HCT116 (cell line): ENCODE results near the gene SNX9. TPM values are rescaled to one million over a fixed set of nuclear protein-coding genes. Genes with fewer than 3 reads are reported as not detected.

Experiments used
- ATAC-seq: fragments of 200-7000 bp; cut with Tn5 transposase; 2 replicates; pipeline ENCODE4 v1.9.1; 2020; ENCODE audit warnings: mild to moderate bottlenecking, moderate library complexity
- BruUV-seq: library from RNA; stranded (reverse); fragments of 400-500 nt; replicated peaks from 2 replicates; lab custom pipeline; 2021; lab: Mats Ljungman, UMichigan
- CTCF ChIA-PET: fragments of 300-600 bp; sonication (Branson Sonifier 250); formaldehyde crosslinking; loops from one replicate; lab custom pipeline; 2021; ENCODE audit warnings: antibody characterized with exemption; lab: Charles Lee
- POLR2A ChIA-PET: fragments of 300-600, 350-600 bp; sonication (Branson Sonifier 250); formaldehyde crosslinking; loops from one replicate; lab custom pipeline; 2021; ENCODE audit warnings: antibody characterized with exemption; lab: Charles Lee
- RAD21 ChIA-PET, 2 experiments: fragments of 300-600 bp; sonication (Branson Sonifier 250); formaldehyde crosslinking; loops; one replicate each; lab custom pipeline; 2023; ENCODE audit warnings: low total read pairs in 2 of 2; ENCODE audit not compliant: uncharacterized antibody in 2 of 2, unreplicated experiment in 2 of 2, low non-redundant PET in 1 of 2; lab: Charles Lee
- DNase-seq: peaks from one replicate; pipeline ENCODE4 v3.0.0-alpha.2; 2010; ENCODE audit warnings: low read depth, low spot score
- H2AFZ ChIP-seq: fragments of 200-600 bp; shearing (Covaris generic), sonication (generic); 2 replicates; pipeline ENCODE4 v1.6.1; 2017; ENCODE audit warnings: low read depth, mixed run types, mixed read lengths, antibody characterized with exemption, low read length; ENCODE audit not compliant: poor library complexity, severe bottlenecking
- H3K27ac ChIP-seq: 2 replicates; pipeline ENCODE4 v1.5.1; 2012; ENCODE audit warnings: low read depth, low read length
- H3K27me3 ChIP-seq: fragments of 200-600 bp; sonication (generic); 2 replicates; pipeline ENCODE4 v1.6.1; 2016; ENCODE audit warnings: mixed run types, low read length, mixed read lengths; ENCODE audit not compliant: insufficient read depth
- H3K36me3 ChIP-seq, 2 experiments: fragments of 200-500 bp in 1 of 2; fragments of 200-600 bp in 1 of 2; sonication (Bioruptor generic) in 1 of 2; sonication (generic) in 1 of 2; 2 replicates each; pipeline versions ENCODE4 v1.5.1 to v1.6.1; 2014 to 2016; ENCODE audit warnings: low read length in 2 of 2, inconsistent platforms in 1 of 2, mixed read lengths in 1 of 2, mixed run types in 1 of 2; ENCODE audit not compliant: insufficient read depth in 2 of 2, control insufficient read depth in 1 of 2
- H3K4me1 ChIP-seq, 2 experiments: fragments of 200-600 bp in 1 of 2; sonication (generic) in 1 of 2; 2 replicates each; pipeline versions ENCODE4 v1.5.1 to v1.6.1; 2012 to 2017; ENCODE audit warnings: low read length in 2 of 2, inconsistent platforms in 1 of 2, mild to moderate bottlenecking in 1 of 2, mixed read lengths in 1 of 2, mixed run types in 1 of 2, moderate library complexity in 1 of 2; ENCODE audit not compliant: insufficient read depth in 2 of 2, control insufficient read depth in 1 of 2
- H3K4me2 ChIP-seq: fragments of 200-600 bp; sonication (generic); 2 replicates; pipeline ENCODE4 v1.6.1; 2017; ENCODE audit warnings: mixed run types, low read length, mixed read lengths
- H3K4me3 ChIP-seq, 2 experiments: fragments of 200-600 bp in 1 of 2; sonication (generic) in 1 of 2; replicated peaks in 1 of 2; 2 replicates each; pipeline ENCODE4 v1.5.1; 2011 to 2016; ENCODE audit warnings: low read length in 2 of 2, control low read depth in 1 of 2, low read depth in 1 of 2, mild to moderate bottlenecking in 1 of 2, mixed read lengths in 1 of 2, mixed run types in 1 of 2
- H3K79me2 ChIP-seq: fragments of 200-600 bp; sonication (generic); 2 replicates; pipeline ENCODE4 v1.6.1; 2017; ENCODE audit warnings: mild to moderate bottlenecking, mixed run types, low read length, moderate library complexity, mixed read lengths; ENCODE audit not compliant: insufficient read depth
- H3K9ac ChIP-seq: fragments of 200-600 bp; sonication (generic); 2 replicates; pipeline ENCODE4 v1.6.1; 2016; ENCODE audit warnings: low read length, mixed read lengths
- H3K9me2 ChIP-seq: fragments of 200-600 bp; sonication (generic), shearing (Covaris generic); 2 replicates; pipeline ENCODE4 v1.6.1; 2017; ENCODE audit warnings: mixed run types, mild to moderate bottlenecking, moderate library complexity; ENCODE audit not compliant: insufficient read depth
- H3K9me3 ChIP-seq, 2 experiments: fragments of 200-500 bp in 1 of 2; fragments of 200-600 bp in 1 of 2; sonication (Bioruptor generic) in 1 of 2; sonication (generic) in 1 of 2; 2 replicates each; pipeline ENCODE4 v1.6.1; 2014 to 2017; ENCODE audit warnings: low read length in 2 of 2, mixed read lengths in 2 of 2, inconsistent platforms in 1 of 2, low read depth in 1 of 2, mild to moderate bottlenecking in 1 of 2, mixed run types in 1 of 2, moderate library complexity in 1 of 2; ENCODE audit not compliant: control insufficient read depth in 1 of 2, insufficient read depth in 1 of 2
- H4K20me1 ChIP-seq: fragments of 200-600 bp; sonication (generic), shearing (Covaris generic); 2 replicates; pipeline ENCODE4 v1.6.1; 2017; ENCODE audit warnings: mixed run types, mild to moderate bottlenecking, moderate library complexity; ENCODE audit not compliant: insufficient read depth
- CTCF ChIP-seq, 3 experiments: fragments of 200-600 bp in 1 of 3; sonication (generic) in 1 of 3; IDR thresholded peaks in 2 of 3; conservative IDR thresholded peaks in 1 of 3; 2 replicates each; pipeline ENCODE4 v1.5.1; 2012 to 2017; ENCODE audit warnings: low read depth in 2 of 3, low read length in 2 of 3, antibody characterized with exemption in 1 of 3, borderline replicate concordance in 1 of 3, control low read depth in 1 of 3, mild to moderate bottlenecking in 1 of 3, mixed read lengths in 1 of 3, mixed run types in 1 of 3, moderate library complexity in 1 of 3; ENCODE audit not compliant: insufficient read depth in 1 of 3
- JUND ChIP-seq: IDR thresholded peaks from 2 replicates; pipeline ENCODE4 v1.6.1; 2012
- POLR2AphosphoS5 ChIP-seq: IDR thresholded peaks from 2 replicates; pipeline ENCODE4 v1.6.1; 2011; ENCODE audit warnings: mild to moderate bottlenecking, low read depth, low read length, moderate library complexity
- RAD21 ChIP-seq: IDR thresholded peaks from 2 replicates; pipeline ENCODE4 v1.6.1; 2012; ENCODE audit warnings: low read depth, mild to moderate bottlenecking
- SIN3A ChIP-seq: IDR thresholded peaks from 2 replicates; pipeline ENCODE4 v1.6.1; 2012; ENCODE audit warnings: low read depth
- SRF ChIP-seq: IDR thresholded peaks from 2 replicates; pipeline ENCODE4 v1.6.1; 2012; ENCODE audit warnings: low read depth
- ZBTB33 ChIP-seq: IDR thresholded peaks from 2 replicates; pipeline ENCODE4 v1.6.1; 2011; ENCODE audit warnings: mild to moderate bottlenecking, low read length, moderate library complexity; ENCODE audit not compliant: insufficient replicate concordance; ENCODE audit errors: extremely low read depth
- ZFX ChIP-seq: fragments of 450-650 bp; IDR thresholded peaks from 2 replicates; pipeline ENCODE4 v1.6.1; 2017
- ZNF274 ChIP-seq: fragments of 200-500 bp; sonication (Bioruptor generic); IDR thresholded peaks from 2 replicates; pipeline ENCODE4 v1.6.1; 2014; ENCODE audit warnings: mild to moderate bottlenecking, low read depth, low read length, inconsistent platforms
- intact Hi-C: fragments of 100-400 bp; cut with micrococcal nuclease; formaldehyde crosslinking; loops from 2 replicates; pipeline ENCODE4 v1.10.0; 2022
- total RNA-seq: library from RNA; stranded (reverse); gene quantifications from one replicate; pipeline ENCODE4 v1.2.1, GENCODE V29; 2021; ENCODE audit not compliant: unreplicated experiment

The SNX9 gene
- total RNA-seq, 1 experiment from 2014 or later, result 42.5 TPM

- no peaks in the 10 kb centered on the region for H3K9me2 ChIP-seq
- H3K36me3 ChIP-seq, result no peaks in the 10 kb centered on the region
- RAD21 ChIA-PET, result no interaction called here
- no peak overlapping the region for H3K9ac ChIP-seq
- H3K9me3 ChIP-seq, result 0 out of 4 replicates have a peak, but pooled peaks cover 0 to 10% of the 10 kb centered on the region in 2 experiments
- TF ChIP-seq ZNF274 (no peak), JUND (no peak), RAD21 (no peak), ZFX (no peak), SIN3A (no peak), CTCF (IDR thresholded peaks at IDR 0.05 in 2 of 3, conservative IDR thresholded peaks at IDR 0.05 in 1 of 3; ENCODE audit: borderline replicate concordance in 1 of 3, insufficient read depth in 1 of 3, low read depth in 2 of 3, low read length in 2 of 3) (no peak), SRF (no peak), ZBTB33 (no peak), POLR2AphosphoS5 (no peak)
- TF ChIP-seq, all 23 proteins: peak for 0
- Histone ChIP-seq H3K79me2 (no peaks in the 10 kb centered on the region), H3K4me3 (no peak overlapping the region), H2AFZ (no peak overlapping the region), H4K20me1 (no peaks in the 10 kb centered on the region), H3K27me3 (no peaks in the 10 kb centered on the region), H3K27ac (no peak overlapping the region), H3K4me2 (no peak overlapping the region), H3K4me1 (peaks cover 9 to 17% of the 10 kb centered on the region in 2 experiments; a peak in 3 of 4 replicates)
- no peak for ATAC-seq
- no TSS peak for BruUV-seq
- ChIA-PET POLR2A (no interaction called here), CTCF (no interaction called here)
- intact Hi-C loops, result no loop called here
- no peak for DNase-seq
These were observed 13.4 kb upstream of the SNX9 start for GRCh38 chr6:157809613-157810012.
